GM21367 (cell line): ENCODE measurements around the gene NLRP7.

Experiments
- ATAC-seq: cut with Tn5 transposase; IDR thresholded peaks from one replicate; pipeline ENCODE4 v1.9.1; 2021; ENCODE audit not compliant: unreplicated experiment

The NLRP7 gene

GRCh38 chr19:54875506-54875905, 71.8 kb downstream of the NLRP7 start:
- no peak for ATAC-seq

- ATAC-seq, result no peak
Observed at GRCh38 chr19:54873990-54874389, 73.3 kb downstream of the NLRP7 start, which contains the start of gene FCAR. Gene FCAR (plus strand): TSS chr19:54874235. CDS start chr19:54874290, 55 bp downstream.
